ENCODE data around the gene RYR1.
"Not testable (repeated sequence)": the region's sequence is repeated elsewhere in the genome, so short reads cannot be mapped to it uniquely, and the experiment has no call there.

Gene RYR1

GRCh38 chr19:38495375-38495774 is 61.9 kb downstream of the RYR1 start:
- TF ChIP-seq ZNF121 (tag by site-specific recombination; IDR thresholded peaks at IDR 0.05), result peak; percentile 93
- CTCF ChIA-PET, result interaction anchor here (0.7 to 2.6 kb wide), 6 partner anchors 10 to 141 kb away, joined by 3 to 20 read pairs (median 4); partner anchors contain the start of gene FAM98C
- H3K9me3 ChIP-seq (ENCODE audit: control insufficient read depth, insufficient read depth, low read depth, low read length); H3K36me3 ChIP-seq (ENCODE audit: control insufficient read depth in 2 of 2, insufficient read depth in 1 of 2, low read length in 2 of 2); H3K4me1 ChIP-seq (ENCODE audit: control insufficient read depth, insufficient read depth, low read length); H3K4me3 ChIP-seq (ENCODE audit: low read depth, low read length); POLR2A ChIA-PET; H3K27ac ChIP-seq (ENCODE audit: extremely low read depth, low read depth, low read length): not testable (repeated sequence)

GRCh38 chr19:38496116-38496515 is 62.6 kb downstream of the RYR1 start:
- Histone ChIP-seq H3K4me1 (ENCODE audit: control insufficient read depth, insufficient read depth, low read length) (no peaks in the 10 kb centered on the region), H3K27ac (ENCODE audit: extremely low read depth, low read depth, low read length) (no peak overlapping the region), H3K36me3 (ENCODE audit: control insufficient read depth in 2 of 2, insufficient read depth in 1 of 2, low read length in 2 of 2) (no peaks in the 10 kb centered on the region), H3K4me3 (ENCODE audit: low read depth, low read length) (no peak overlapping the region), H3K9me3 (ENCODE audit: control insufficient read depth, insufficient read depth, low read depth, low read length) (no peaks in the 10 kb centered on the region)
- CTCF ChIA-PET, result interaction anchor here (0.6 to 2.6 kb wide), 5 partner anchors 17 to 615 kb away, joined by 3 to 20 read pairs (median 3); no protein-coding TSS in a partner anchor
- TF ChIP-seq, protein P1, sequence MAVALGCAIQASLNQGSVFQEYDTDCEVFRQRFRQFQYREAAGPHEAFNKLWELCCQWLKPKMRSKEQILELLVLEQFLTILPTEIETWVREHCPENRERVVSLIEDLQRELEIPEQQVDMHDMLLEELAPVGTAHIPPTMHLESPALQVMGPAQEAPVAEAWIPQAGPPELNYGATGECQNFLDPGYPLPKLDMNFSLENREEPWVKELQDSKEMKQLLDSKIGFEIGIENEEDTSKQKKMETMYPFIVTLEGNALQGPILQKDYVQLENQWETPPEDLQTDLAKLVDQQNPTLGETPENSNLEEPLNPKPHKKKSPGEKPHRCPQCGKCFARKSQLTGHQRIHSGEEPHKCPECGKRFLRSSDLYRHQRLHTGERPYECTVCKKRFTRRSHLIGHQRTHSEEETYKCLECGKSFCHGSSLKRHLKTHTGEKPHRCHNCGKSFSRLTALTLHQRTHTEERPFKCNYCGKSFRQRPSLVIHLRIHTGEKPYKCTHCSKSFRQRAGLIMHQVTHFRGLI (tag by site-specific recombination; IDR thresholded peaks at IDR 0.05), result no peak
- TF ChIP-seq ZNF121 (tag by site-specific recombination; IDR thresholded peaks at IDR 0.05), result no peak
- no peak for TF ChIP-seq ZSCAN4 (tag by site-specific recombination; IDR thresholded peaks at IDR 0.05)
- no peak for TF ChIP-seq ZNF610 (tag by site-specific recombination; IDR thresholded peaks at IDR 0.05; ENCODE audit: borderline replicate concordance)
- TF ChIP-seq, protein P2, sequence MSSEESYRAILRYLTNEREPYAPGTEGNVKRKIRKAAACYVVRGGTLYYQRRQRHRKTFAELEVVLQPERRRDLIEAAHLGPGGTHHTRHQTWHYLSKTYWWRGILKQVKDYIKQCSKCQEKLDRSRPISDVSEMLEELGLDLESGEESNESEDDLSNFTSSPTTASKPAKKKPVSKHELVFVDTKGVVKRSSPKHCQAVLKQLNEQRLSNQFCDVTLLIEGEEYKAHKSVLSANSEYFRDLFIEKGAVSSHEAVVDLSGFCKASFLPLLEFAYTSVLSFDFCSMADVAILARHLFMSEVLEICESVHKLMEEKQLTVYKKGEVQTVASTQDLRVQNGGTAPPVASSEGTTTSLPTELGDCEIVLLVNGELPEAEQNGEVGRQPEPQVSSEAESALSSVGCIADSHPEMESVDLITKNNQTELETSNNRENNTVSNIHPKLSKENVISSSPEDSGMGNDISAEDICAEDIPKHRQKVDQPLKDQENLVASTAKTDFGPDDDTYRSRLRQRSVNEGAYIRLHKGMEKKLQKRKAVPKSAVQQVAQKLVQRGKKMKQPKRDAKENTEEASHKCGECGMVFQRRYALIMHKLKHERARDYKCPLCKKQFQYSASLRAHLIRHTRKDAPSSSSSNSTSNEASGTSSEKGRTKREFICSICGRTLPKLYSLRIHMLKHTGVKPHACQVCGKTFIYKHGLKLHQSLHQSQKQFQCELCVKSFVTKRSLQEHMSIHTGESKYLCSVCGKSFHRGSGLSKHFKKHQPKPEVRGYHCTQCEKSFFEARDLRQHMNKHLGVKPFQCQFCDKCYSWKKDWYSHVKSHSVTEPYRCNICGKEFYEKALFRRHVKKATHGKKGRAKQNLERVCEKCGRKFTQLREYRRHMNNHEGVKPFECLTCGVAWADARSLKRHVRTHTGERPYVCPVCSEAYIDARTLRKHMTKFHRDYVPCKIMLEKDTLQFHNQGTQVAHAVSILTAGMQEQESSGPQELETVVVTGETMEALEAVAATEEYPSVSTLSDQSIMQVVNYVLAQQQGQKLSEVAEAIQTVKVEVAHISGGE (tag by site-specific recombination; conservative IDR thresholded peaks at IDR 0.05; ENCODE audit: low read depth), result no peak
- TF ChIP-seq ZNF777 (tag by site-specific recombination; IDR thresholded peaks at IDR 0.05; ENCODE audit: borderline replicate concordance), result no peak
- no peak for TF ChIP-seq ZNF843 (tag by site-specific recombination; IDR thresholded peaks at IDR 0.05)
- no peak for TF ChIP-seq ZBTB1 (tag by site-specific recombination; IDR thresholded peaks at IDR 0.05)
- no peak for TF ChIP-seq BCL11A (tag by site-specific recombination; IDR thresholded peaks at IDR 0.05; ENCODE audit: low read depth)
- TF ChIP-seq ZNF544 (tag by site-specific recombination; IDR thresholded peaks at IDR 0.05), result no peak
- no peak for TF ChIP-seq ZNF292 (tag by site-specific recombination; IDR thresholded peaks at IDR 0.05; ENCODE audit: borderline replicate concordance, low read depth)
- TF ChIP-seq ZNF747 (tag by site-specific recombination; IDR thresholded peaks at IDR 0.05), result no peak
- no peak for TF ChIP-seq SCRT1 (tag by site-specific recombination; IDR thresholded peaks at IDR 0.05; ENCODE audit: borderline replicate concordance)
- TF ChIP-seq ZNF2 (tag by site-specific recombination; IDR thresholded peaks at IDR 0.05), result no peak
- no peak for TF ChIP-seq ZNF354C (tag by site-specific recombination; IDR thresholded peaks at IDR 0.05; ENCODE audit: borderline replicate concordance, low read depth)
- POLR2A ChIA-PET, result interaction anchor here (0.6 kb wide), 1 partner anchor 22 kb away, joined by 4 read pairs; no protein-coding TSS in a partner anchor

Measured in HEK293 (cell line).